Stimulated activated CD8-positive, alpha-beta memory T cell treated with anti-CD3 and anti-CD28 coated beads, Interleukin-4, amount 100 ng/mL, for 24 hours (primary cell): ENCODE results near the gene FAHD1.
A peak's percentile ranks its signal among the peaks of the same experiment; 100 is the strongest.

Experiments
- DNase-seq: peaks from one replicate; pipeline ENCODE4 v3.0.0-alpha.2; 2020; ENCODE audit warnings: low read depth

FAHD1 gene

GRCh38 chr16:1817716-1818115 lies 9.3 kb upstream of the FAHD1 start:
- DNase-seq = no peak

GRCh38 chr16:1818204-1818872 lies 8.7 kb upstream of the FAHD1 start:
- no peak for DNase-seq

- DNase-seq = no peak
Measured at GRCh38 chr16:1818873-1819525, 8.0 kb upstream of the FAHD1 start.

- DNase-seq = no peak
Measured at GRCh38 chr16:1819611-1820010, 7.4 kb upstream of the FAHD1 start.

- no peak for DNase-seq
Measured at GRCh38 chr16:1820096-1820945, 6.7 kb upstream of the FAHD1 start.

GRCh38 chr16:1820946-1821290 lies 6.1 kb upstream of the FAHD1 start:
- no peak for DNase-seq

GRCh38 chr16:1821861-1822611 lies 5.0 kb upstream of the FAHD1 start:
- DNase-seq = no peak

- DNase-seq = no peak
Measured at GRCh38 chr16:1822801-1823200, 4.2 kb upstream of the FAHD1 start.

GRCh38 chr16:1823821-1824220 lies 3.2 kb upstream of the FAHD1 start:
- no peak for DNase-seq

GRCh38 chr16:1825381-1825863 lies 1.6 kb upstream of the FAHD1 start:
- DNase-seq = no peak

- DNase-seq = peak; percentile 49
Measured at GRCh38 chr16:1825864-1826690, 929 bp upstream of the FAHD1 start.

- no peak for DNase-seq
Measured at GRCh38 chr16:1828645-1829410, 1.8 kb downstream of the FAHD1 start.

GRCh38 chr16:1830213-1830612 lies 3.2 kb downstream of the FAHD1 start:
- no peak for DNase-seq

- DNase-seq = no peak
Measured at GRCh38 chr16:1831186-1832075, 4.4 kb downstream of the FAHD1 start.

GRCh38 chr16:1832838-1833454 lies 5.9 kb downstream of the FAHD1 start:
- no peak for DNase-seq

GRCh38 chr16:1834096-1834495 lies 7.1 kb downstream of the FAHD1 start:
- no peak for DNase-seq

GRCh38 chr16:1839554-1839953 lies 12.5 kb downstream of the FAHD1 start:
- DNase-seq = no peak

- DNase-seq = no peak
Measured at GRCh38 chr16:1845985-1846384, 19.0 kb downstream of the FAHD1 start.

- DNase-seq = no peak
Measured at GRCh38 chr16:1846416-1846815, 19.4 kb downstream of the FAHD1 start.
